ENCODE data around the gene TDRKH. TPM values are rescaled to one million over a fixed set of nuclear protein-coding genes. Genes with fewer than 3 reads are reported as not detected.

Gene TDRKH
- total RNA-seq, 1 donor from 2014 or later = 8.9 TPM

DNA sequence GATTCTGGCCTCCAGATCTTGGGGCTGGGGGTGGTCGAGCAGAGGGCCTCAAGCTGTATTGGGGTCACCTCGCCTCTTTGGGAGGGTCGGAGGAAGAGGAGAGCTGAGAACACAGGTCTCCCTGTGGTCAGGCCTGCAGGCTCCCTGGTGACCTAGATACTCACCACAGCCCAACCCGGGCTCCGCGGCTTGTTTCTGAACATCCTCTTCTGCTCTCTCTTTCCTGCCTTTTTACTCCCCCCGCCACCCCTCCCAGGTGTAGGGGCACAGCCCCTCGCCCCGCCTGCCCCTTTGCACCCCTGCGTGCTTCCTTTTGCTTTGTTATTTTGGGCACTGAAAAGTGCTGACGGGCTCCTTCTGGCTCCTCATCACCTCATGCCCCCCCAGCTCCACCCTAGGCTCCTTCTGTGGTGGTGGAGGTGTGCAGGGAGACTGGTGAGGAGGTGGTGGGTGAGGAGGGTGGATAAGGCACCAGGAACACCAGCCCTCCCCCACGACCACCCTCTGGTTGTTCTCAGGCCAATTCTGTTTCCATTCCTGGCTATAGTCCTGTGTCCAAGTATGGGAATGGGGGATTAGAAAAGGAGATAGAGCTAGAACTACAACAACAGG is 25.5 kb upstream of the TDRKH start:
- peaks cover 23% of the 10 kb centered on the region for H3K27me3 Mint-ChIP-seq
- no peaks in the 10 kb centered on the region for H3K9me3 Mint-ChIP-seq
- TF ChIP-seq, protein P1, sequence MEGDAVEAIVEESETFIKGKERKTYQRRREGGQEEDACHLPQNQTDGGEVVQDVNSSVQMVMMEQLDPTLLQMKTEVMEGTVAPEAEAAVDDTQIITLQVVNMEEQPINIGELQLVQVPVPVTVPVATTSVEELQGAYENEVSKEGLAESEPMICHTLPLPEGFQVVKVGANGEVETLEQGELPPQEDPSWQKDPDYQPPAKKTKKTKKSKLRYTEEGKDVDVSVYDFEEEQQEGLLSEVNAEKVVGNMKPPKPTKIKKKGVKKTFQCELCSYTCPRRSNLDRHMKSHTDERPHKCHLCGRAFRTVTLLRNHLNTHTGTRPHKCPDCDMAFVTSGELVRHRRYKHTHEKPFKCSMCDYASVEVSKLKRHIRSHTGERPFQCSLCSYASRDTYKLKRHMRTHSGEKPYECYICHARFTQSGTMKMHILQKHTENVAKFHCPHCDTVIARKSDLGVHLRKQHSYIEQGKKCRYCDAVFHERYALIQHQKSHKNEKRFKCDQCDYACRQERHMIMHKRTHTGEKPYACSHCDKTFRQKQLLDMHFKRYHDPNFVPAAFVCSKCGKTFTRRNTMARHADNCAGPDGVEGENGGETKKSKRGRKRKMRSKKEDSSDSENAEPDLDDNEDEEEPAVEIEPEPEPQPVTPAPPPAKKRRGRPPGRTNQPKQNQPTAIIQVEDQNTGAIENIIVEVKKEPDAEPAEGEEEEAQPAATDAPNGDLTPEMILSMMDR (conservative IDR thresholded peaks at IDR 0.05) = no peak
- no peak overlapping the region for H3K4me3 Mint-ChIP-seq
- DNase-seq (ENCODE audit: extremely low spot score, unreplicated experiment) = no peak
- no peak overlapping the region for H3K27ac Mint-ChIP-seq
- no peaks in the 10 kb centered on the region for H3K4me1 Mint-ChIP-seq (ENCODE audit: unreplicated experiment)
- no peaks in the 10 kb centered on the region for H3K36me3 Mint-ChIP-seq

DNA sequence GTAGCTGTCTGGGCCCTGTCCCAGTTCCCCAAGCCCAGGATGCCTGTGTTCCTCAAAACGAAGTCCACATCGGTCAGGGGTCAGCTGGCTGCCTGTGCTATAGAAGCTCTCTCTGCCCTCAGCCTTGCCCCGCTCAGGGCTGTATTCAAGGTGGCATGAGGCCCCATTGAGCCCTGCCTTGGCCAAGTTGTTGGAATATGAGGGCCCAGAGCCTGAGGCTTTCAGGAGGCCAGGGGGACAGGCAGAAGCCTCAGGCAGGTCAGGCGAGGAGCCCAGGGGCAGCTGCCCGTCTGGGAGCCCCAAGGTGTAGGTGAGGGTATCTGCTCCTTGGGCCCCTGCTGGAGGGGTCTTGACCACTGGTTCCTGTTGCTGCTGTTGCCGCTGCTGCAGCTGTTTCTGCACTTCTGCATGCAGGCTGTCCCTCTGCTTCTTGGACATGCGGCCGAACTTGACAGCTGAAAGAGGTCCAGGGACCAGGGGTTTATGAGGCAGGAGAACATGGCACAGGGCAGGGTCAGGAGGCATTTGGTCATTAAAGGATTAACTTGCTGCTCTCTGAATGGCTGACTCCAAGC is 24.8 kb upstream of the TDRKH start:
- peaks cover 2% of the 10 kb centered on the region for H3K4me1 Mint-ChIP-seq (ENCODE audit: unreplicated experiment)
- TF ChIP-seq, protein P1 (conservative IDR thresholded peaks at IDR 0.05) = no peak
- no peaks in the 10 kb centered on the region for H3K36me3 Mint-ChIP-seq
- H3K27ac Mint-ChIP-seq = no peak overlapping the region
- H3K27me3 Mint-ChIP-seq = peaks cover 20% of the 10 kb centered on the region
- H3K9me3 Mint-ChIP-seq = no peaks in the 10 kb centered on the region
- DNase-seq (ENCODE audit: extremely low spot score, unreplicated experiment) = no peak
- H3K4me3 Mint-ChIP-seq = no peak overlapping the region

DNA sequence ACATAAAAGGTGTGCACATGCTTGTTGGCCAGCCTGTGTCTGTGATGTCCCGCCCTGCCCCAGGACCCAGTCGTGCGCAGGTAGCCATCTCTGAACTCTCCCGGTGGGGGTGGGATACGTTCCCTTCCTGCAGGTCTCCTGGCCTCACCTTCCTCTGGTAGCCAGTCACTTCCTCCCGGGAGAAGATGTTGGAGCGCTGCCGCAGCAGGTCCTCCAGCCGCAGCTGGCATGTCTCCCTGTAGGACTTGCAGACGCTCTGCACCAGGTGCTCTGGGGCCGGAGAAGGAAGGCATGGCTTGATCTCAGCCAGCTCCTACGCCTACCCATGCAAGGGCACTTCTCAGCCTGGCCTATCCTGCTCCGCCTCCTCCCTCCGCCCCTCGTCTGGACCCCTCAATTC is 24.1 kb upstream of the TDRKH start:
- no peaks in the 10 kb centered on the region for H3K36me3 Mint-ChIP-seq
- H3K27ac Mint-ChIP-seq = no peak overlapping the region
- no peak overlapping the region for H3K4me3 Mint-ChIP-seq

DNA sequence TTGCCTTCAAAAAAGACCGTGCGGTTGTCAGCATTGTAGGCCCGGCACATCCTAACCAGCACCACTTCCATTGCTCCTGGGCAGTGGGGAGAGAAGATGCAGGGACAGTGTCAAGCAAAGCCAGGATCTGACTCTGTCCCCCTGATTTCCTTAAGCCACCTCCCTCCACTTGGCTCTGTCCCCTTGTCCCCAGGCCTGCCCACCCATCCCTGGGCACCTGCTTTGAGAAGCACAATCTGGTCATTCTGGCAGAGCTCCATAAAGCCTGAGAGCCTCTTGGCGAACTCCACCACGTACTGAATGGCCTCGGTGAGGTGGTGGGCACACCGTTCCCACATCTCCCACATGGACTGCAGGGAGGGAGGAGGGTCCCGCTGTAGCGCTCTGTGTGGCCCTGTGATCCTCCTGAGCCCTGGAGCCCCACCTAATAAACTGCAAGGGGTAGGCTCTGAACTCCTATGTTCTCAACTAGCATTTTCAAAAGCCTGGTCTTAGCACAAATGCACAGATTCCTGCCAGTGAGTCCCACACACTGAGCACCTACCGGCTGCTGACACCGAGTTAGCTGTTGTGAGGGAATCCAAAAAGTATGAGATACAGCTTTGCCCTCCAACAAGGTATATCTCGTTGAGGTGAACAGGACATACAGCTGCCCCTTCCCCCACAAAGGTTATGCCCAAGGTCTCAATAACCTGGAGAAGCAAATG is 23.1 kb upstream of the TDRKH start:
- H3K9me3 Mint-ChIP-seq = no peaks in the 10 kb centered on the region
- peaks cover 10% of the 10 kb centered on the region for H3K4me1 Mint-ChIP-seq (ENCODE audit: unreplicated experiment)
- H3K27ac Mint-ChIP-seq = no peak overlapping the region
- no peaks in the 10 kb centered on the region for H3K36me3 Mint-ChIP-seq
- no peak overlapping the region for H3K4me3 Mint-ChIP-seq
- TF ChIP-seq, protein P1 (conservative IDR thresholded peaks at IDR 0.05) = no peak
- DNase-seq (ENCODE audit: extremely low spot score, unreplicated experiment) = no peak
- peaks cover 27% of the 10 kb centered on the region for H3K27me3 Mint-ChIP-seq

More for the DNA sequence above, 24.1 kb upstream of the TDRKH start:
- TF ChIP-seq, protein P1 (conservative IDR thresholded peaks at IDR 0.05) = no peak
- no peak for DNase-seq (ENCODE audit: extremely low spot score, unreplicated experiment)
- Mint-ChIP-seq H3K9me3 (no peaks in the 10 kb centered on the region), H3K27me3 (peaks cover 24% of the 10 kb centered on the region), H3K4me1 (ENCODE audit: unreplicated experiment) (peaks cover 8% of the 10 kb centered on the region)

DNA sequence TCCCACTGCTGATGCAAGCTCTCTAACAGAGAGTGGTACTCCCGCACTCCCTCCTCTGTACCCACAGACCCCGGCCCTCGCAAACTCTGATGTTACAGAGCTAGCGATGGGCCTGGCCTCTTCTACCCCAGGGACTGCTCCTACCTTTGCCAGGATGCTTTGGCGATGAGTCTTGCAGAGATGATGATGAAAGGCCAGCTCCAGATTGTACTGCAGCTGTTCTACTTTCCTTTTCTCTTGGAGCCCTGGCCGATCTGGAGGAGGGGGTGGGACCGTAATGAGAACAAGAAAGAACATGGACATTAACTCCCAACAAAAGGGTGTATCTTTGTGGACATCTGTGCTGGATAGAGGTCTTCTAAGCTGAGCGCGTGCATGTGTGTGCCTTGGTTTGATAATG is 20.9 kb upstream of the TDRKH start:
- H3K4me3 Mint-ChIP-seq = no peak overlapping the region
- peaks cover 10% of the 10 kb centered on the region for H3K4me1 Mint-ChIP-seq (ENCODE audit: unreplicated experiment)
- H3K27ac Mint-ChIP-seq = no peak overlapping the region
- TF ChIP-seq, protein P1 (conservative IDR thresholded peaks at IDR 0.05) = no peak
- DNase-seq (ENCODE audit: extremely low spot score, unreplicated experiment) = no peak
- H3K36me3 Mint-ChIP-seq = no peaks in the 10 kb centered on the region
- H3K27me3 Mint-ChIP-seq = peaks cover 39% of the 10 kb centered on the region
- H3K9me3 Mint-ChIP-seq = no peaks in the 10 kb centered on the region
